Small intestine (tissue), 7 donors: ENCODE results near the gene GPR84. TPM values are rescaled to one million over a fixed set of nuclear protein-coding genes. Genes with fewer than 3 reads are reported as not detected.
"Not testable (repeated sequence)": the region's sequence is repeated elsewhere in the genome, so short reads cannot be mapped to it uniquely, and the experiment has no call there.

ENCODE experiments used
- DNase-seq, 2 donors: peaks; one replicate each; pipeline versions ENCODE4 v3.0.0 to v3.0.0-alpha.2; 2013
- FAIRE-seq: peaks from 2 replicates; lab custom pipeline; 2012; peaks lifted over from hg19 to GRCh38; lab: Jason Lieb, UNC
- H3K27ac ChIP-seq, 3 donors: one replicate each; pipeline ENCODE4 v1.5.1; 2013; ENCODE audit warnings: low read length in 2 of 3, mild to moderate bottlenecking in 2 of 3, control low read depth in 1 of 3, inconsistent platforms in 1 of 3, low read depth in 1 of 3, moderate library complexity in 1 of 3
- H3K27me3 ChIP-seq, 3 donors: one replicate each; pipeline ENCODE4 v1.6.1; 2013; ENCODE audit warnings: low read length in 3 of 3, inconsistent platforms in 1 of 3; ENCODE audit not compliant: control insufficient read depth in 3 of 3, insufficient read depth in 3 of 3
- H3K36me3 ChIP-seq, 3 donors: one replicate each; pipeline ENCODE4 v1.6.1; 2013; ENCODE audit warnings: low read length in 3 of 3, inconsistent platforms in 1 of 3, low read depth in 1 of 3, mild to moderate bottlenecking in 1 of 3, moderate library complexity in 1 of 3; ENCODE audit not compliant: control insufficient read depth in 3 of 3, insufficient read depth in 2 of 3
- H3K4me1 ChIP-seq, 3 donors: one replicate each; pipeline ENCODE4 v1.6.1; 2013; ENCODE audit warnings: low read length in 2 of 3, inconsistent platforms in 1 of 3, low read depth in 1 of 3, mild to moderate bottlenecking in 1 of 3, moderate library complexity in 1 of 3; ENCODE audit not compliant: control insufficient read depth in 3 of 3, insufficient read depth in 2 of 3
- H3K4me3 ChIP-seq, 3 donors: one replicate each; pipeline ENCODE4 v1.5.1; 2013; ENCODE audit warnings: low read length in 3 of 3, control low read depth in 1 of 3, inconsistent platforms in 1 of 3, low read depth in 1 of 3, mild to moderate bottlenecking in 1 of 3, moderate library complexity in 1 of 3
- H3K9me3 ChIP-seq, 2 donors: one replicate each; pipeline ENCODE4 v1.6.1; 2013; ENCODE audit warnings: low read depth in 1 of 2, low read length in 1 of 2; ENCODE audit not compliant: control insufficient read depth in 2 of 2, insufficient read depth in 1 of 2
- WGBS, 3 donors: extraction: QIAGEN DNeasy Blood & Tissue Kit; methylation state at CpG; one replicate each; pipeline ENCODE4 v1.1.7; 2013; 5-methylcytosine and 5-hydroxymethylcytosine counted together
- polyA plus RNA-seq, 4 donors: library from polyadenylated mRNA; stranded (reverse) in 3 of 4; unstranded in 1 of 4; fragments of 200-250 nt in 3 of 4; fragments of 120-200 nt in 1 of 4; gene quantifications; one replicate each; pipeline versions ENCODE4 v1.2.1 to v1.2.3, GENCODE V29; 2013
- donor health status: healthy with polysubstance abuse.
- donor health status: control.
- donor health status: control.
- donor health status: Bipolar disorder and iron deficiency.
- donor health status: healthy.

GPR84 gene
- polyA plus RNA-seq, 4 donors: 0.24 to 0.33 TPM; not detected in 2

GRCh38 chr12:54325442-54326109 lies 38.7 kb downstream of the GPR84 start:
- Histone ChIP-seq H3K4me3 (peak overlapping the region; percentile 55 to 89 (median 76)), H3K4me1 (peaks cover 3 to 27% (median 6%) of the 10 kb centered on the region in 3 donors), H3K27ac (peak overlapping the region; percentile 87 to 94 (median 94))
- not testable (repeated sequence) for H3K36me3 ChIP-seq, H3K9me3 ChIP-seq, H3K27me3 ChIP-seq, DNase-seq, FAIRE-seq
- WGBS, 3 donors: 38 to 43% (median 39%) methylated on average over 22 of the region's 22 CpGs

- DNase-seq: peak; percentile 98 to 100
- FAIRE-seq: no peak
- Histone ChIP-seq H3K4me3 (peak within 1 kb of the TSS; percentile 55 to 89 (median 76)), H3K4me1 (peaks cover 0 to 19% (median 2%) of the 10 kb centered on the region in 3 donors), H3K9me3 (no peaks in the 10 kb centered on the region), H3K27me3 (no peaks in the 10 kb centered on the region), H3K27ac (peak within 1 kb of the TSS; percentile 87 to 94 (median 94)), H3K36me3 (peaks cover 0 to 6% (median 0%) of the 10 kb centered on the region in 3 donors)
- 1 to 2% (median 2%) methylated on average over 34 of the region's 34 CpGs for WGBS, 3 donors
Measured at GRCh38 chr12:54324617-54325441, 39.5 kb downstream of the GPR84 start, which contains the start of gene COPZ1. COPZ1 (plus strand) TSS chr12:54325131; CDS start chr12:54325164, 33 bp downstream.

- Histone ChIP-seq H3K36me3 (no peaks in the 10 kb centered on the region), H3K27ac (no peak overlapping the region), H3K9me3 (no peaks in the 10 kb centered on the region), H3K4me1 (peaks cover 0 to 6% (median 0%) of the 10 kb centered on the region in 3 donors), H3K4me3 (no peak overlapping the region), H3K27me3 (no peaks in the 10 kb centered on the region)
- FAIRE-seq: no peak
- DNase-seq: no peak
- WGBS, 3 donors: 84 to 93% (median 92%) methylated on average over 5 of the region's 5 CpGs
Measured at GRCh38 chr12:54321363-54321762, 42.9 kb downstream of the GPR84 start.

Other genes with a start within 250 kb of the GPR84 start
- 10 to 100 TPM; 25.9 to 83.9 (median 52.1) TPM for gene SMUG1, start 175.5 kb downstream of the GPR84 start, polyA plus RNA-seq
- gene CBX5, start 84.4 kb downstream of the GPR84 start, polyA plus RNA-seq: 10 to 100 TPM in 2 of 4 donors, 1 to 10 TPM in 2; 2.7 to 40.1 (median 8.3) TPM
- 1,000 to 10,000 TPM in 2 of 4 donors, 100 to 1,000 TPM in 2; 408 to 2,228 (median 1,197) TPM for gene HNRNPA1, start 83.8 kb downstream of the GPR84 start, polyA plus RNA-seq
- gene NFE2, start 63.5 kb downstream of the GPR84 start, polyA plus RNA-seq: under 1 TPM in 2 of 4 donors, not detected in 2; 0.07 to 0.30 TPM
- 100 to 1,000 TPM; 114 to 211 (median 138) TPM for gene COPZ1, start 39.4 kb downstream of the GPR84 start, polyA plus RNA-seq
- 1 to 10 TPM in 3 of 4 donors, under 1 TPM in 1; 0.45 to 9.7 (median 5.9) TPM for gene ZNF385A, start 20.2 kb upstream of the GPR84 start, polyA plus RNA-seq
- gene ITGA5, start 54.8 kb upstream of the GPR84 start, polyA plus RNA-seq: 10 to 100 TPM in 2 of 4 donors, 1 to 10 TPM in 2; 1.8 to 60.7 (median 7.9) TPM
- gene GTSF1, start 109.1 kb upstream of the GPR84 start, polyA plus RNA-seq: 1 to 10 TPM in 1 of 4 donors, under 1 TPM in 1, not detected in 2; 0.45 to 1.9 TPM
- 1 to 10 TPM; 1.3 to 10.0 (median 4.8) TPM for gene NCKAP1L, start 133.3 kb upstream of the GPR84 start, polyA plus RNA-seq
- 1 to 10 TPM in 3 of 4 donors, under 1 TPM in 1; 0.67 to 4.8 (median 2.8) TPM for gene PDE1B, start 185.1 kb upstream of the GPR84 start, polyA plus RNA-seq
- 10 to 100 TPM in 1 of 4 donors, 1 to 10 TPM in 3; 3.0 to 15.8 (median 6.0) TPM for gene PPP1R1A, start 224.2 kb upstream of the GPR84 start, polyA plus RNA-seq